Stimulated activated naive CD8-positive, alpha-beta T cell treated with anti-CD3 and anti-CD28 coated beads, Interleukin-15, Interleukin-2, amounts not matched to agents 100 U/mL and 50 U/mL, for 24 hours (primary cell): ENCODE results near the gene CHORDC1.
"Not testable (repeated sequence)": the region's sequence is repeated elsewhere in the genome, so short reads cannot be mapped to it uniquely, and the experiment has no call there.

Experiments
- ATAC-seq: fragments of 150-1000 bp; cut with Tn5 transposase; one replicate; pipeline ENCODE4 v1.10.0; 2021
- DNase-seq: peaks from one replicate; pipeline ENCODE4 v3.0.0; 2021

Gene CHORDC1

DNA sequence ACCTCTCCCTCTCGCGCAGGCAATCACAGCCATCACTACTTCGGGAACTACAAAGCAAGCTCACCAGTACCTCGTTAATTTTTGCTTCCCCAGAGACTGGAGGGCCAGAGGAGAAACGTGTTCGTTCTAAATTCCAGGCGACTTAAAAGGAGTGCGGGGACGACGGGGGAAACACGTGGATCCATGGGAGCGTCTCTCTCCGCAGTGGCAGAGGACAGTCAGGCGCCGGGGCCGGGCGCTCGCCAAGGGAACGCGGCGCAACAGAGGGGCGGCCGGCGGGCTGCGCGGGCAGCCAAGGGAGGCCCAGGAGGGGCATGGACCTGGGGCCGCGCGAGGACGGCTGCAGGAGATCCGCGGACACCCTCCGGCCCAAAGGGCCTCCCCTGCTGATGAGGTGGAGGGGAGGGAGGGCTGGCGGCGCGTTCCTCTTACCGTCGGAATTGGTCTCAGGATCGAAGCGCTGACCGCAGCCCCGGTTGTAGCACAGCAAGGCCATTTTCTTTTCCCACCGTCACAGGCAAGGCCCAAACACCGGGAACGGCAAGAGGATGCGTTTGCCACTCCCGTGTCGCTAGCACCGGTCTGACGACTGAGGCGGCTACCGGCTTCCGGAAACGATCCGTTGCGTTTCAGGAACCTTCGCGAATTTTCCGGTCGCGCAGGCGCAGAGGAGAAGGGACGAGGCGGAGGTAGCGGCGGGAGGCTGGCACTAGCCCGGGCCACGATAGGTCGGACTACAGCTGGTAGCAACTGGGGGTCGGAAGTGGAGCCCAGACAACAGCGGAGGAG lies at the start of gene CHORDC1:
Gene CHORDC1 (minus strand): TSS at position 591 of the 789 bp plus-strand sequence. CDS start 95 bp downstream, at position 496.
- DNase-seq (peak; percentile 97), ATAC-seq (peak; percentile 96)

DNA sequence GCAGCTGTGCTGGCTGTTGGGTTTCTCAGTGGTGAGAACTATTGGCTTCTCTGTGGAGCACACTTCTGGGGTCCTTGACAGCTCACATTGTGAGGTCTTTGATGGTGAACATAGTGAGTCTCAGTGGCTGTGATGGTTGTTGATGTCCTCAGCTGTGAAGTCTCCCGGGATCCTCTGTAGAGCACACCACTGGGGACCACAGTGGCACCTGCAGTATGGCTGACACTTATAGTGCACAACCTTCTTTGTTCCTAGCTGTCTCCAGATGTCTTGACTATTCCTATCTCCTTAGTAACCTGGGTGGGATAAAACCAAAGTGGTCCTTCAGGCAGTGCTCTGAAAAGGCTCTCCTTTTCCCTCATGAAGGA lies 34.3 kb upstream of the CHORDC1 start:
- ATAC-seq = no peak
- no peak for DNase-seq

DNA sequence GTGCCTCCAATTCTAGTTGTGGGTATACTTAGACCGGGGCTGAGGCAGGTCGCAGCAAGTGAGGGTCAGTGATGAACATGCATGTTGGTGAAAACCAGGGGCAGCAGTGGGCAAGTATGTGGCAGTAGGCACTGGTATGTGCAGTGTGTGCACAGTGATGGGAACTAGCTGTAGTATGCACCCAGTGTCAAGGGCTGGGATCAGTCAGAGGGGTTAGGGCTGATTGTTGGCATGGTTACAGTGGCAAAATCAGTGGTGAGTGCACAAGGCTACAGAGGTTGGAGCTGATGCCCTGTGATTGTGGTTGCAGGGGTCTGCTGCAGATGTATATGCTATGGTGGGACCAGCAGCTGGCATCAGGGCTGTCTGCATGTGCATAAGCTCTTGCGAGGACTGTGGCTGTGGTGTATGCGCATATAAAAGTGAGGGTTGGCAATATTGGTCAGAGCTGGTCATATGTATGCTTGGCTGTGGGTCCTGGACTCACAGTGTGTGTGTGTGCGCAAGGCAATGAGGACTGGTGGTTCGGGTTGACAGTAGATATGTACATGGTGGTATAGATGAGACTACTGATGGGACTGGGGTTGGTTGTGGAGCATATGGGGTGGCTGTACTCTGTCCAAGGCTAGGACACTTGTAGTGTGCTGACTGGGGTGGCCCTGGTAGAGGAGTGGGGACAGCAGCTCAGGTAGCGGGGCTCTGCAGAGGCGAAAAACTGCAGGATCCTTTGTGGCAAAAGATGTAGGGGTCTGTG lies 33.7 kb upstream of the CHORDC1 start:
- ATAC-seq (peak; percentile 19), DNase-seq (no peak)

DNA sequence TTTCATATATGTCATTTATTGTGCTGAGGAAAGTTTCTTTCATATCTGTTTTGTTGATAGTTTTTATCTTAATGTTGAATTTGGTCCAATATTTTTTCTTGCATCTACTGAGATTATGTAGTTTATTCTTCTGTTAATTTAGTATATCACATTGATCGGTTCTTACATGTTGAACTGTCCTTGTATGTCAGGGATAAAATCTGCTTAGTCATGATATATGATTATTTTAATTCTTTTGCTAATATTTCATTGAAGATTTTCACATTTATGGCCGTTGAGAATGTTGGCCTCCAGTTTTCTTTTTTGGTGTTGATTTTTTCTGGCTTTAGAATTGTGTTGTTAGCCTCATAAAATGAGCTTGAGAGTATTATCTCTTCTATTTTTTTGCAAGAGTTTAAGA lies 31.2 kb upstream of the CHORDC1 start:
- DNase-seq (no peak), ATAC-seq (no peak)

DNA sequence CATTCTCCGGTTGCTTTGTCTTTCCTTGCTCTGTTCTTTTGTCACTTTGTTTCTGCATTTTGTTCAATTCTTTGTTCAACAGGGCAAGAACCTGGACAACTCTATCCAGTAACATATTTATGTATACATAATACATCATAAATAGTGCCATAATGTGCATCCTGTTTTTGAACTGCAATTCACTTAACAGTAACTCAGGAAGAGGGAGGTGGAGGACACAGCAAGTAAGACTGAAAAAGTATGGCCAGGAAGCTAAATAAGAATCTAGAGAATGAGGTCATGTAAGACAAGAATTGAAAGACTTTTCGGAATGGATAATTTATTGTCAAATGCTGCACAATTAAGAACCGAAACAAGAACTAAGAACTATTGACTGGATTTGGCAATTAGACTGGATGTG lies 29.2 kb upstream of the CHORDC1 start:
- ATAC-seq = no peak
- no peak for DNase-seq

DNA sequence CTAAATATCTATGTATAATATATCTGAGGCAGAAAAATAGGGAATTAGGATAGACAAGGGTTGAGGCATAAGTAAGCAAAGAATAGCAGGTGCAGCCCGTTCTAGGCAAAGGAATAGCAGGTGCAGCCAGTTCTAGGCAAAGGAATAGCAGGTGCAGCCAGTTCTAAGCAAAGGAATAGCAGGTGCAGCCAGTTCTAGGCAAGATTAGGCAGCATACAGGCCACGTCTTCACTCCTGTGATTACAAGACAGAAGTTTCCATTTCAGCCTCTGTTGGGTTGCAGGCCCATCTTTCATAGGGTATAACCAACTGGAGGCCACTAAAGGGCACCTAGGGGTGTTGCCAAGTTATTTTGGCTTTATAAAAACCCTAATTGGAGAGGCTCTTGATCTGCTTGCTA lies 28.8 kb upstream of the CHORDC1 start:
- DNase-seq (no peak), ATAC-seq (no peak)

DNA sequence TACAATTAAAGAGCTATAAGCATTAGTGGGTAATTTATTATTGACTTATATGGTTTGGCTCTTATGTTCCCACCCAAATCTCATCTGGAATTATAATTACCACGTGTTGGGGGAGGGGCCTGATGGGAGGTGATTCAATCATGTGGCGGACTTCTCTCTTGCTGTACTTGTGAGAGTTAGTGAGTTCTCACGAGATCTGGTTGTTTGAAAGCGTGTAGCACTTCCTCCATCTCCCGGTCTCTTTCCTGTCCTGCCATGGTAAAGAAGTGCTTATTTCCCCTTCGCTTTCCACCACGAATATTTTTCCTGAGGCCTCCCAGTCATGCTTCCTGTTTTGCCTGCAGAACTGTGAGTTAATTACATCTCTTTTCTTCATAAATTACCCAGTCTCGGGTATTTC lies 28.1 kb upstream of the CHORDC1 start:
- peak; percentile 26 for DNase-seq
- ATAC-seq = peak; percentile 36

DNA sequence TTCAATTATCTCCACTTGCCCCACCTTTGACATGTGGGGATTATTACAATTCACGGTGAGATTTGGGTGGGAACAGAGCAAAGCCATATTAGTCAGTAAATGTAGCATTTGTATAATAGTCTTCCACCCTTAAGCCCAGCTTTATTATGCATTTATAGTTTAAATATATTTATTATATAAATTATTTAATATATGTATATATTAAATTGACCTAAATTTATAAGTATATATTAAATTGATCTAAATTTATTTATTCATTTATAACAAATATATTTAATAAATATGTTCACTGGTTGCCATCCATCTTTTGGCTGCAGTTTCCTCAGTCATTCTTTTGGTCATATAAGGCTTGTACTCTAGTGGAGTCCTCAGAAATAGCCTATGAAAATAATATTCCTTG lies 23.6 kb upstream of the CHORDC1 start:
- DNase-seq (no peak), ATAC-seq (no peak)

DNA sequence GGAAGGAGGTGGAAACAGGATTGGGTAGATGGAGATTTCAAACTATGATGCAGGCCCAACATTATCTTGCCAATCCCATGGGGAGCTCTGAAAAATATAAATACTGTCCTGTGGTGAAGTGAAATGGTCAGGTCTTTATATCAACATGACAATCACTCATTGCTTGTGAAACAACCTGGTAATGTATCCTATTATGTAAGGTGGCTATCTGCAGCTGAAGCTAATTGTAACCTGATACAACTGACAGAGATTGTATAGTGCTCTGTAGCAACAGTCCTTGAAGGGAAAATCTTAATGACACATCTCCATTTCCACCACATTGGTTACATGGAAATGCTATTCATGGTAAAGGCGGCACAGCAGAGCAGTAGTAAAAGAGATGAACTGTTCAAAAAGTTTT lies 20.7 kb upstream of the CHORDC1 start:
- ATAC-seq (no peak), DNase-seq (no peak)

DNA sequence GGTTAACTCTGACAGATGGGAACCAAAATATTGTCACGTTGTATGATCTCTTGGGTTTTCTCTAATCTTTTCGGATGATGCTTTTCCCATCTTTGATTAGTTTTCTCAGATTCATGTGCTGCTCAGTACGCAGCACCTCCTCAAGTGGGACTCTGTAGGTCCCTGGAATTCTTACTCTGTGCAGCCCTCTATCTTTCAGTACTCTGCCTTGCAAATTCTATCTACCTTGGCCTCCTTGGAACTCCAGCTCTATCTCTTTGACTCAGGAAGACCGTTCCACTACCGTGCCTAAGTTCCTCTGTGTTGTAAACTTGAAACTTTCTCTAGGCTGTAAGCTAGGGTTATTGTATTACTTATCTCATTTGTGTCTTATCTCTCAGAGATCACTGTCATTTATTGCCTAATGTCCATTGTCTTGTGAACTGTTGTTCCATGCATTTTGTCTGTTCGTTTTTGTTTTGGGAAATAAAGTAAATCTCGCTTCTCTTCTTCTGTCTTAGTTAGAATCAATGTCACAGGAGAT lies 20.1 kb upstream of the CHORDC1 start:
- no peak for DNase-seq
- no peak for ATAC-seq

DNA sequence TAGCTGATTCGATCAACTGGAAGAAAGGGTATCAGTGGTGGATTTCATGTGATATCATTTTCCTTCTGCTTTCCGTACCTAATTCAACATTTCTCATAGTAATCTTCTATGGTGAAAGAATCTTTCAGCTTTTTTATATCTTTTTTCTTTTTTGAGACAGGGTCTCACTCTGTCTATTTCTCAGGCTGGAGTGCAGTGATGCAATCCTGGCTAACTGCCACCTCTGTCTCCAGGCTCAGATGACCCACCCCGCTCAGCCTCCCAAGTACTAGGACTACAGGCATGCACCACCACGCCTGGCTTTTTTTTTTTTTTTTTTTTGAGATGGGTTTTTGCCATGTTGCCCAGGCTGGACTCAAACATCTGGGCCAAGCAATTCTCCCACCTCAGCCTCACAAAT lies 18.6 kb upstream of the CHORDC1 start:
- ATAC-seq = no peak
- no peak for DNase-seq

DNA sequence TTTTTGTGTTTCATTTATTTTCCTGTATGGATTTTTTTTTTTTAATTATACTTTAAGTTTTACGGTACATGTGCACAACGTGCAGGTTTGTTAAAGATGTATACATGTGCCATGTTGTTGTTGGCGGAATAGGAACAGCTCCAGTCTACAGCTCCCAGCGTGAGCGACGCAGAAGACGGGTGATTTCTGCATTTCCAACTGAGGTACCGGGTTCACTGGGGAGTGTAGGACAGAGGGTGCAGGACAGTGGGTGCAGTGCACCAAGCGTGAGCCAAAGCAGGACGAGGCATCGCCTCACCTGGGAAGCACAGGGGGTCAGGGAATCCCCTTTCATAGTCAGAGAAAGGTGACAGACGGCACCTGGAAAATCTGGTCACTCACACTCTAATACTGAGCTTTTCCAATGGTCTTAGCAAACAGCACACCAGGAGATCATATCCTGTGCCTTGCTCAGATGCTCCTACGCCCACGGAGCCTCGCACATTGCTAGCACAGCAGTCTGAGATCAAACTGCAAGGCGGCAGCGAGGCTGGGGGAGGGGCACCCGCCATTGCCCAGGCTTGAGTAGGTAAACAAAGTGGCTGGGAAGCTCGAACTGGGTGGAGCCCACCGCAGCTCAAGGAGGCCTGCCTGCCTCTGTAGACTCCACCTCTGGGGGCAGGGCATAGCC lies 17.3 kb upstream of the CHORDC1 start:
- peak; percentile 23 for DNase-seq
- ATAC-seq = not testable (repeated sequence)

DNA sequence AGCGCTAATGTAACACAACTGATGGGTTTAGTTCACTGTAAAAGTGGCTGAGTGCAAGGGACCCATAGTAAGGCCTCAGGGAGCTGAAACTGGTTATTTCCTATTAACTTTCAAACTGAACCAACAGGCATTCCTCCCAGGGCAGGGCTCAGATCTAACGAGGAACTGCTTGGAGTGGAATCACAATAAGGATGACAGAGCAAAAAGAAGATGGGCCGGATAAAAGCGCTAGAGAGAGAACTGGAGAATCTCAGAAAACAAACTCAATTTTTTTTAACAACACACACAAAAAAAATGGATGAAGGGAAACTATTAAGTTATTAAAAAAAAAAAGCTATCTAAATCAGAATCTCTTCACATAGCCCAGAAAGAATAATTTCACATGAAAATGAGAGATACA lies 14.2 kb upstream of the CHORDC1 start:
- ATAC-seq (no peak), DNase-seq (no peak)

DNA sequence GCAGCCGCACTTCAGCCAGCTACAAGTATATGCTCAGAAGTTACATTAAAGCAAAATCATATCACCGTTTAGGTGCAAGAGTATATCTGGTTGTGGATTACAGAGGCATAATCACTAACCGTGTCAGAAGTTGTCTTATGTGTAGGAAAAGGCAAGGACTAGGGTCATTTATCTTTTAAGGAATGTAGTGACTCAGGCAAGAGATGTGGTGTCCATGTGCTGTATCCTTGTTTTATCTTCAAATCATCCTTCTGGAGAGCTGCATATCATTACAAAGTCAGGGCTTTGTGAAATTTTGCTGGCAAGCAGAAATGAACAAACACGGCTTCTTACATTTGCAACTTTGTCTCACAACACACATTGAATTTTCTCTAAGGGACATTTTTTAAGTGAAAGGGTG lies 12.7 kb upstream of the CHORDC1 start:
- DNase-seq (no peak), ATAC-seq (no peak)

DNA sequence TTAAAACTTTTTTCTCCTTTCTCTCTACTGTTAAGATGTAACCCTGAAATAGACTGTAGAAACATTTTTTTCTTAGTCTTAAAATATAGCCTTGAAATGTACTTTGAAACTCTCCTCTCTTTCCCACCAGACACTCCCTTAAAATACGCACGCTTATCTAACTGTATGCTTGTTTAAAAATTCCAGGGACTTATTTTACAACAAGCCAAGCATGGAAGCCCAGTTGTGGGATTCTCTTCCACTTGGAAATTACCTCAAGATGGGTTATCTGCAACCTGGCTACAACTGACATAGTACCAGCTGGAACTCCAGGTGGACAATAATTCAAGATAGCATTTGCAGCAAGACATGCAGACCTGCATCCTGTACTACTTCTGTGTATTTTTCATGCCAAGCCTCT lies 12.1 kb upstream of the CHORDC1 start:
- no peak for ATAC-seq
- no peak for DNase-seq

DNA sequence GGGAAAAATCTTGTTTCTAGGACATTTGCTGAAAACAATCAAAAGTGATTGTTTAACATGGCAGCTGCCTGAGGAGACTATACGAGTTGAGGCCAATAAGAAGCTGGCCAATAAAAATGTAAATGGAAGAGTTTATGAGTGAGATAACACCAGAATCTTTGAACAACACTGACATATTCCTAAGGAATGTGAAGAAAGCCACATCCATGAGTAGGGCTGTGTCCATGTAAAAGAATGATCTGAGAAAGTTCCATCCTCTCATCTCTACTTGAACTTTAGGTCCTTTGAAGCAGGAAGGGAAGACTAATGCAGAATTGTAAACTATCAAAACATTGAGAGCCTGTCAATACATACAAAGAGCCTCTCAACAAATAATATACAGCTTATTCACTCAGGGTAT lies 6.9 kb upstream of the CHORDC1 start:
- DNase-seq (no peak), ATAC-seq (no peak)

DNA sequence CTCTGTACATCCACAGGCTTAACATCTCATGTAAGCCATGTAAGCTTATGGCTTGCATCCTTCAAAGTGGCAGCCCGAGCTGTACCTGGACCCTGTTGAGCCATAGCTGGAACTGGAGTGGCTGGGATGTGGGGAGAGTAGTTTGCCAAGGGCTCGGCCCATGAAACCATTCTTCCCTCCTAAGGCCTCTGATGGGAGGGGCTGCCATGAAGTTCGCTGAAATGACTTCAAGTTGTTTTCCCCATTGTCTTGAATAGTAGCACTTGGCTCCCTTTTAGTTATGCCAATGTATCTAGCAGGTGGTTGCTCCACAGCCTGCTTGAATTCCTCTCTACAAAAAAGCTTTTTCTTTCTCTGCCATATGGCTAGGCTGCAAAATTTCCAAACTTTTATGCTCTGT lies 5.2 kb upstream of the CHORDC1 start:
- ATAC-seq (no peak), DNase-seq (no peak)

DNA sequence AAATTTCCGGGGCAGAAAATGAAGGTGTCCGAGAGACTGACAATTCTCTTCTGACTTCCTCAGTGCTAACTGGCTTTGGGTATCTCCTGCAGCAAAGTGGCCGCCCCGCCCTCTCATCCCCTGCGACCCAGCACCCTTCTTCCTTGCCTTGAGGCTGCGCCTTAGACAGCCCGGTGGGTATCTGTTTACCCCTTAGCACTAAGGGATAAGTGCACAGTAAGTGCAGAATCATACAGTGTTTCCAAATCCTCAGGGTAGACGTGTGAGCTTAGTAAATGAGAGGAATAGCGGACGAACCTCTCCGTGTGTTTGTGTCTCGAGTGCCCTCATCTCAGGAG lies 368 bp upstream of the CHORDC1 start:
- peak; percentile 65 for ATAC-seq
- no peak for DNase-seq

DNA sequence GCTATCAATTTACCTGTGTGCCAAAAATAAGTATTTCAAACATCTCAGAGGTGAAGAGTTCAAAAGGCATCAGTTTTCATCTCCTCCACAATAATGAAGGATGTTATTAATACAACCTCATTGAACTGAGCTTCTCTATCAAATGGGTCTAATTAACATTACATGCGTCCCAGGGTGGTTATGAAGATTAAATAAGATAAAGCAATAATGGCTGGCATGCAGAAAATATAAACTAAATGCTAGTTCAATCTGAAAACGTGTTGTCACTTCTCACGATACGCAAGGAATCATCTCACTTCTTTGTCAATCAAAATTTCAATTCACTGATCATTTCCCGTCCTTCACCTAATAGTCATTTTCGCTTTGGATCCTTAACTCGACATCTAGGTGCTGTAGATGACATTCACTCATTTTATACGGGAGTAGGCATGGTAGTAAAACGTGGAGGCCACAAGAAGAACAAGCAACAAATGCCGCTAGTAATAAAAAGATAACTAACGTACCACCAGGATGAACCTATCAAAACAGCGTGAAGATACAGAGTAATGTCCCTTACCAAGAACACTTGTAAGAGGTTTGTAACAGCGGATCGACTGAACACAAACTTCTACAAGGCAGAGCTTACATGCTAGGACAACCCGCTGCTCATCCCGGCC lies 918 bp downstream of the CHORDC1 start:
- DNase-seq (no peak), ATAC-seq (peak; percentile 10)

DNA sequence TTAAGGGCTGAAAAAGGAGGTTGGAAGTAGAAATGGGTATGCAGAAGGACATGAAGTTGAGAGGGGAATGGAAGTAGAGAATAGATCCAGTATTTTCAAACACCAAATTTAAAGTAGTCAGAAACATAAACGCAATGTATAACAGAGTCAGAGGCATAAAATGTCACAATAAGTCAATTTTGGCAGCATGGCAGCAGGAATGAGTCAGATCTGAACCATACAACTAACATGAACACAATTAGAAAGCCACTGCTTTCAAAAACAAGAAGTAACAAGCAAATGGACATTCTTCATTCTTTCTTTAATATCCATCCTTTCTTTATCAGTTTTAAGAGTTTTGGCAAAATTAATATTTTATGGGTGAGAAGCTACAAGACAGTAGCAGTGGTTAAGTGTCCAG lies 2.5 kb downstream of the CHORDC1 start:
- DNase-seq = no peak
- no peak for ATAC-seq

DNA sequence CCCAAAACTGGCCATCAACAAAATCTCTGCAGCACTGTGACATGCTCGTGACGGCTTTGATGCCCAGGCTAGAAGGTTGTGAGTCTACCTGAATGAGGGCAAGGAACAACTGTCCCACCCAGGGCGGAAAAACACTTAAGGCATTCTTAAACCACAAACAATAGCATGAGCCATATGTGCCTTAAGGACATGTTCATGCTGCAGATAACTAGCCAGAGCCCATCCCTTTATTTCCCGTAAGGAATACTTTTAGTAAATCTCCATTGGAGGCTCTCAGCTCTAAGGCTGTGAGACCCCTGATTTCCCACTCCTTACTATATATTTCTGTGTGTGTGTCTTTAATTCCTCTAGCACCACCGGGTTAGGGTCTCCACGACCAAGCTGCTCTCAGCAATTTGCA lies 3.4 kb downstream of the CHORDC1 start:
- ATAC-seq (no peak), DNase-seq (no peak)

DNA sequence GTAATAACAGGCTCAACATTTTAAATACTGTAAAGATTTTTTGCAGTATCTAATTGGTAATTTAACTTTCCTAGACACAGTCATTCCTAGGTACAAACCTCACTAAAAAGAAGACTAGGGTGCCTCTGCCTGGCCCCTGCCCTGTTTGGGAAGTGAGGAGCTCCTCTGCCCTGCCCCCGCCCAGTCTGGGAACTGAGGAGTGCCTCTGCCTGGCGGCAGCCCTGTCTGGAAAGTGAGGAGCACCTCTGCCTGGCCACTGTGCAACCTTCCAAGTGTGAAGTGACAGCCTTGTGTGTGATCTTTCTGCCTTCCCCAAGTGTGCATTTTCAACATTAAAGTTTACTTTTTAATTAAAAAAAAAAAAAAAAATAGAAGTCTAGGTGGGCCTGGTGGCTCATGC lies 4.2 kb downstream of the CHORDC1 start:
- DNase-seq = peak; percentile 19
- no peak for ATAC-seq

DNA sequence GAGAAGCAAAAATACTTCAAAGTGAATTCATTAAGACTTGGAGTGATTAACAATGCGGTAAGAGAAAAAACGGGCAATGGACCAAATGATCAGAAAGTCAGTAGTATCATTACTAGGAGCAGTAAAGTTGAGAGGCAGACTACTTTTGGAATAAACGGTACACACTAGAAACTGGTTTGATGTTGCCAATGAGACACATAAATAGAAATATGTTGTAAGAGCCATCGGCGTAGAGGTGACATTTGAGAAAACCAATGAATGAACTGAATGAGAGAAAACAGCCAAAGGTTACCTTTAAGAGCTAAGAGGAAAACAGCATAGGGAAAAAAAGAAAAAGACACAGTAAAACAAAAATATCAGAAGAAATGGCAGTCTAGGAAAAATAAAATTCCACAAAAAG lies 6.2 kb downstream of the CHORDC1 start:
- DNase-seq = no peak
- ATAC-seq = no peak
